GM12801 (cell line): ENCODE results near the gene RIIAD1.

Experiments used
- CTCF ChIP-seq: IDR thresholded peaks from one replicate; pipeline ENCODE4 v1.5.1; 2011; ENCODE audit warnings: control low read depth; ENCODE audit not compliant: insufficient read length; ENCODE audit errors: extremely low read depth

The RIIAD1 gene

GRCh38 chr1:151705753-151706463 is 15.4 kb upstream of the RIIAD1 start:
- no peak for TF ChIP-seq CTCF

DNA sequence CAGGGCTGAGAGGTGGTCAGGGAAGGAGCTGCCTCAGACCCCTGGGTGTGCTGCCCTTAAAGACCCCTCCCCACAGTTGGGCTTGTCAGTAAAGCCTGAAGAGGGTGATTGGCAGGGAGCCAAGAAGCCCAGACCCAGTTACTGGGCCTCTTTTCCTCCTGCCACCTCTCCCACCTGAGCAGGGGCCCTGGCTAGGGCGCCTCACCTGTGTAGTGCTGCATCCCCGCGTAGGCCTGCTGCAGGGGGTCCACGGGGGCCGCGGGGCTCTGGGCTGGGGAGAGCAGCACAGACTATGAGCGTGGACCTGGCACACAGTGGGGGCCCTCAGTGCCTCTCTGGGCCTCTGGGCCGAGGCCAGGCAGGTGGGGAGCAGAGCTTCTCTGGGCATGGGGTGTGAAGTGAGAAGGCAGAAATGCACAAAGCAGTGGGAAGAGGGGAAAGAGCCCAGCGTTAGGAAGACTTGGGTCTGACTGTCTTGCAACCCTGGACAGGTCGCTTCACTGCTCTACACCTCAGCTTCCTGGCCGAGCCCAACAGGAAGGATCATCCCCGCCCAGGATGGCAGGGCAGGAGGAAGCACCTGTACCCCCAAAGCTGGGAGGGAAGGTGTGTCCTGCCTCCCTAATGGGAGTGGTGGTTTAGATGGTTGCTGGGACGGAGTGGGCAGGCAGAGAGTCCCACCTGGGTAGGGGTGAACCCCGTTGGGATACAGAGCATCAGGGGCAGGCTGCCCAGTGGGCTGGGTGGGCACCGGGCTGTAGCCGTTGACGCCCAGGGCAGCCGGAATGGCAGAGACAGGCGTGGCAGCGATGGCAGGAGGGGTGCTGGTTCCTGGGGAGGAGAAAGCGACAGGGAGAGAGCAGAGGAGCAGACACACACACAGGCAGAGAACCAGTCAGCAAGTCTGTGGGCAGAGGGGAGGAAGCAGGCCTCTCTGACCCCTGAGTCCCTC is 14.6 kb upstream of the RIIAD1 start:
- TF ChIP-seq CTCF, result no peak

DNA sequence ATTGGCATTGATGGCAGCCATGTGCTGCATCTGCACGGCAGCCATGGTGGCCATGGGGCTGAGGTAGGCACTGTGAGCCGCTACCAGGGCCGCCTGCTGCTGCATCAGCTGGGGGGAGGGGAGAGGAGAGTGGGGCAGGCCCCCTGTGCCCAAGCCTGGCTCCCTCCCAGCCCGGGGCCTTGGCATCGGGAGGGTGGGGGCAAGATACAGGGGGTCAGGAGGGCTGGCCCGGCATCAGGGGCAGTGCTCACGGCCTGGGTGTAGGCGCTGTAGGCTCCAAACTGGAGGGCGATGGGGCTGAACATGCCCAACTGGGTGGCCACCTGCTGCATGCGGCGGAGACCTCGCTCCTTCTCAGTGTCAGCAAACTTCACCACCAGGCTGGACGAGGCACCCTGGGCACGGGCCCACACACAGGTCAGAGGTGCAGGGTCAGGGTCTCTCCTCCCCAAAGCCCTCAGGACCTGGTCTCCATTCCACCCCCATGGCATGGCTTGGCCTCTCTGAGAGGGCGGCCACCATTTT is 13.7 kb upstream of the RIIAD1 start:
- TF ChIP-seq CTCF, result no peak

GRCh38 chr1:151708891-151709290 is 12.4 kb upstream of the RIIAD1 start:
- TF ChIP-seq CTCF, result no peak

GRCh38 chr1:151710187-151710840 is 11.0 kb upstream of the RIIAD1 start:
- TF ChIP-seq CTCF, result no peak

- TF ChIP-seq CTCF, result no peak
Observed at GRCh38 chr1:151711044-151711800, 10.1 kb upstream of the RIIAD1 start.
